ENCODE measurements around the gene CDC5L. TPM values are rescaled to one million over a fixed set of nuclear protein-coding genes. Genes with fewer than 3 reads are reported as not detected.

The CDC5L gene
- total and polyA plus RNA-seq, 11 donors: 5.8 to 24.8 (median 18.5) TPM

DNA sequence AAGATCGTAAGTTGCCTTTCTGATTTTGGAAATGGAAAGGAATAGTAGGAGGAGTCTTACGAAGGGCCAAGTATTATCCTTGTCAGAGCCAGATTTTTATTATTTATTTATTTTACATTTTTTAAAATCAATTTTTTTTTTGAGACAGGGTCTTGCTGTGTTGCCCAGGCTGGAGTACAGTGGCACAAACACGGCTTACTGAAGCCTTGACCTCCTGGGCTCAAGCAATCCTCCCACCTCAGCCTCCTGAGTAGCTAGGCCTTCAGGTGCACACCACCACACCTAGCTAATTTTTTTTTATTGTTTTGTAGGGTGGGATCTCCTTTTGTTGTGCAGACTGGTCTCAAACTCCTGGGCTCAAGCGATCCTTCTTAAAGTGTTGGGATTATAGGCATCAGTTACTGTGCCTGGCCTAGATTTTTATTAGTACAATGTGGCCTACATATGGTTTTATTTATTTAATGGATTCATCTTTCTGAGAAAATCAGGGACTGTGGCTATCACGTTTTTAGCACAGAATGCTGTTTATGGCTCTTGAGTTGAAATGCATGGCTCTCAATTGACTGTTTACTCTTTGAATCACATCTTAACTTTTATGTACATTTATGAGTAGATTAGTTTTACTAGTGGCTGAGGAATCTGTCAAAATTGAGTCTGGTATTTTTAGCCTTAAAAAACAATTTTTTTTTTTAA is 16.7 kb downstream of the CDC5L start:
- Histone ChIP-seq H3K36me3 (peaks cover 2 to 85% (median 69%) of the 10 kb centered on the region in 9 donors), H3K9me3 (no peaks in the 10 kb centered on the region), H3K27me3 (no peaks in the 10 kb centered on the region), H3K27ac (no peak overlapping the region), H3K4me1 (peaks cover 0 to 20% (median 9%) of the 10 kb centered on the region in 12 donors), H3K4me3 (no peak overlapping the region)
- DNase-seq (no peak), ATAC-seq (no peak)
- intact Hi-C loops (cut with DNase I): no loop called here
- 92 to 96% (median 95%) methylated on average over 5 of the region's 5 CpGs for WGBS, 4 donors
- TF ChIP-seq, protein P1, sequence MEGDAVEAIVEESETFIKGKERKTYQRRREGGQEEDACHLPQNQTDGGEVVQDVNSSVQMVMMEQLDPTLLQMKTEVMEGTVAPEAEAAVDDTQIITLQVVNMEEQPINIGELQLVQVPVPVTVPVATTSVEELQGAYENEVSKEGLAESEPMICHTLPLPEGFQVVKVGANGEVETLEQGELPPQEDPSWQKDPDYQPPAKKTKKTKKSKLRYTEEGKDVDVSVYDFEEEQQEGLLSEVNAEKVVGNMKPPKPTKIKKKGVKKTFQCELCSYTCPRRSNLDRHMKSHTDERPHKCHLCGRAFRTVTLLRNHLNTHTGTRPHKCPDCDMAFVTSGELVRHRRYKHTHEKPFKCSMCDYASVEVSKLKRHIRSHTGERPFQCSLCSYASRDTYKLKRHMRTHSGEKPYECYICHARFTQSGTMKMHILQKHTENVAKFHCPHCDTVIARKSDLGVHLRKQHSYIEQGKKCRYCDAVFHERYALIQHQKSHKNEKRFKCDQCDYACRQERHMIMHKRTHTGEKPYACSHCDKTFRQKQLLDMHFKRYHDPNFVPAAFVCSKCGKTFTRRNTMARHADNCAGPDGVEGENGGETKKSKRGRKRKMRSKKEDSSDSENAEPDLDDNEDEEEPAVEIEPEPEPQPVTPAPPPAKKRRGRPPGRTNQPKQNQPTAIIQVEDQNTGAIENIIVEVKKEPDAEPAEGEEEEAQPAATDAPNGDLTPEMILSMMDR (IDR thresholded peaks at IDR 0.05): no peak
- TF ChIP-seq POLR2A (IDR thresholded peaks at IDR 0.05): no peak

DNA sequence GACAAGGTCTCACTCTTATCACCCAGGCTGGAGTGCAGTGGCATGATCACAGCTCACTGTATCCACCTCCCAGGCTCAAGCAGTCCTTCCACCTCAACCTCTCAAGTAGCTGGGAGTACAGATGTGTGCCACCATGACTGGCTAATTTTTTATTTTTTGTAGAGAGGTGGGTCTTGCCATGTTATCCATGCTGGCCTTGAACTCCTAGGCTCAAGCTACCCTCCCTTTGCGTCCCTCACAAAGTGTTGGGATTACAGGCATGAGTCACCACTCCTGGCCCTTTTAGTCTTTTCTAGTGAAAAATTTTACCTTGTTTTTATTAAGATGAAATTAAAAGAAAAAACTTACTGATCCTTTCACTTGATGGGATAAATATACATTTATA is 17.2 kb downstream of the CDC5L start:
- H3K27me3 ChIP-seq: no peaks in the 10 kb centered on the region
- intact Hi-C loops (cut with DNase I): no loop called here
- no peaks in the 10 kb centered on the region for H3K9me3 ChIP-seq
- no peak overlapping the region for H3K4me3 ChIP-seq
- H3K27ac ChIP-seq: no peak overlapping the region
- TF ChIP-seq, protein P1 (IDR thresholded peaks at IDR 0.05): no peak
- TF ChIP-seq POLR2A (IDR thresholded peaks at IDR 0.05): no peak
- peaks cover 0 to 17% (median 9%) of the 10 kb centered on the region in 12 donors for H3K4me1 ChIP-seq
- peaks cover 2 to 85% (median 69%) of the 10 kb centered on the region in 9 donors for H3K36me3 ChIP-seq
- DNase-seq (no peak), ATAC-seq (no peak)
- WGBS, 4 donors: 94 to 100% (median 97%) methylated on average over 1 of the region's 1 CpG

DNA sequence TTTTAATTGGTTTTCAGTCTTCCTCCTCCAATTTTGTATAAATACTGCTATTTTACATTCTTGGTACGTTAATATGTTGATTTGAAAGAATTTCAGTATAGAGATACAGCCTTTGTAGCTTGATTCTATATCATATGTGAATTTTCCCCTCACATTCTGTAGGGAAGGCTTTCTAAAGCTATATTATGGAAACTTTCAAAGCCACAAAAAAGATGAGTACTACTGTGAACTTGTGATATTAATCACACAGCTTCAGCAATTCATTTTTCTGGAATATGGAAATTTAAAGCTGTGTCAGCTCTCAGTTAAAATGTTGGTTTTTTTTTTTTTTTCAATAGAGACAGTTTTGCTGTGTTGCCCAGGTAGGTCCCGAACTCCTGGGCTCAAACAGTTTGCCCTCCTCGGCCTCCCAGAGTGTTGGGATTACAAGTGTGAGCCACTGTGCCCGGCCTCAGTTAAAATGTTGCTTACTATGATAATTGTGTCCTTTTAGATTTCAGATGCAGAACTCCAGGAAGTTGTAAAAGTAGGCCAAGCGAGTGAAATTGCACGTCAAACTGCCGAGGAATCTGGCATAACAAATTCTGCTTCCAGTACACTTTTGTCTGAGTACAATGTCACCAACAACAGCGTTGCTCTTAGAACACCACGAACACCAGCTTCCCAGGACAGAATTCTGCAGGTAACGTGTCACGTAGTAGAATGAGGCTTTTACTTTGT is 20.6 kb downstream of the CDC5L start:
- no peak overlapping the region for H3K27ac ChIP-seq
- intact Hi-C loops (cut with DNase I): no loop called here
- no peak for ATAC-seq
- H3K4me1 ChIP-seq: peaks cover 0 to 7% (median 0%) of the 10 kb centered on the region in 12 donors
- H3K36me3 ChIP-seq: peaks cover 2 to 92% (median 85%) of the 10 kb centered on the region in 9 donors
- no peak for DNase-seq
- H3K9me3 ChIP-seq: peaks cover 0 to 3% (median 0%) of the 10 kb centered on the region in 12 donors
- 93 to 98% (median 96%) methylated on average over 11 of the region's 11 CpGs for WGBS, 4 donors
- no peak overlapping the region for H3K4me3 ChIP-seq
- no peaks in the 10 kb centered on the region for H3K27me3 ChIP-seq
- no peak for TF ChIP-seq POLR2A (IDR thresholded peaks at IDR 0.05)
- TF ChIP-seq, protein P1 (IDR thresholded peaks at IDR 0.05): no peak

DNA sequence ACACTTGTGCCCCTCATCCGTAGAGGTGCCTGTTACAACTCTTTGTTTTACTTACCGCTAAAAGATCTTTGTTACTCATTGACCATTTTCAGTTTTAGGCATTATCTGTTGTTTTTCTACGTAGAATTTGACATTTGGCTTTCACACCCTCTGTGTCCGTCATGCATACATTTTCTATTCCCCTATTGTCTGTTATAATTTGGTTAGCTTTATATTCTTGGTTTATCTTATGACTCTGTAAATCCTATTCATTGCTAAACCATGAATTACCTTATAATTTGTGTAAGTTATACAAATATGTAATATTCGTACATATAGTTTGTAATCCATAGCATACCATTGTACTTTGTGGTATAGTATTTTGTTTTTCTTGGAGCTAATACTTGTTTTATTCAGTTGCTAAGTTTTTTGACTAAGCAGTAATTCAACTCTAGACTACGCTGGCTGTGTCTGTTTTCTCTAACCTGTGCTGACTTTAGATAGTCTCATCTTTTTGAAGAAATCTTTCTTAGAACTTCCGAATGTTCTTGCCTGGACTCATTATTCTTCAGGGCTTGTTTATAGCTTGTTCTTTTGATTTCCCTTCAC is 21.8 kb downstream of the CDC5L start:
- no peak for DNase-seq
- WGBS, 4 donors: 81 to 83% (median 83%) methylated on average over 7 of the region's 7 CpGs
- H3K27me3 ChIP-seq: no peaks in the 10 kb centered on the region
- no peak overlapping the region for H3K27ac ChIP-seq
- intact Hi-C loops (cut with DNase I): no loop called here
- H3K4me3 ChIP-seq: no peak overlapping the region
- TF ChIP-seq, protein P1 (IDR thresholded peaks at IDR 0.05): no peak
- TF ChIP-seq POLR2A (IDR thresholded peaks at IDR 0.05): no peak
- peaks cover 0 to 3% (median 0%) of the 10 kb centered on the region in 12 donors for H3K9me3 ChIP-seq
- ATAC-seq: no peak
- peaks cover 0 to 7% (median 0%) of the 10 kb centered on the region in 12 donors for H3K4me1 ChIP-seq
- peaks cover 2 to 93% (median 84%) of the 10 kb centered on the region in 9 donors for H3K36me3 ChIP-seq

All from heart left ventricle (tissue), 16 donors.